Neuron (in vitro differentiated cells): ENCODE measurements around the gene BAMBI.
A peak's percentile ranks its signal among the peaks of the same experiment; 100 is the strongest.
"Not testable (repeated sequence)": the region's sequence is repeated elsewhere in the genome, so short reads cannot be mapped to it uniquely, and the experiment has no call there.

ENCODE experiments used
- H2AFZ ChIP-seq: one replicate; pipeline ENCODE4 v1.6.1; 2013; ENCODE audit warnings: low read depth, mild to moderate bottlenecking, inconsistent platforms, low read length, moderate library complexity
- H3K27me3 ChIP-seq: one replicate; pipeline ENCODE4 v1.6.1; 2013; ENCODE audit warnings: low read length; ENCODE audit not compliant: insufficient read depth
- H3K36me3 ChIP-seq: one replicate; pipeline ENCODE4 v1.6.1; 2013; ENCODE audit warnings: low read length; ENCODE audit not compliant: insufficient read depth
- H3K4me1 ChIP-seq: one replicate; pipeline ENCODE4 v1.6.1; 2013; ENCODE audit warnings: low read length; ENCODE audit not compliant: insufficient read depth
- H3K4me3 ChIP-seq: 2 replicates; pipeline ENCODE4 v1.5.1; 2013; ENCODE audit warnings: mild to moderate bottlenecking, low read length, moderate library complexity
- H3K9me3 ChIP-seq: one replicate; pipeline ENCODE4 v1.6.1; 2013; ENCODE audit warnings: low read length

Gene BAMBI

GRCh38 chr10:28676968-28677887, at the start of gene BAMBI:
Gene BAMBI, plus strand, starts transcription at chr10:28677521. Its CDS starts 377 bp downstream, at chr10:28677898.
- Histone ChIP-seq H3K27me3 (peaks cover 37% of the 10 kb centered on the region), H3K36me3 (no peaks in the 10 kb centered on the region), H3K9me3 (no peaks in the 10 kb centered on the region), H3K4me3 (peak within 1 kb of the TSS; percentile 58), H3K4me1 (peaks cover 28% of the 10 kb centered on the region), H2AFZ (peak within 1 kb of the TSS; percentile 88)

- H3K4me3 ChIP-seq = no peak overlapping the region
- H2AFZ ChIP-seq = no peak overlapping the region
- no peaks in the 10 kb centered on the region for H3K27me3 ChIP-seq
- H3K36me3 ChIP-seq = no peaks in the 10 kb centered on the region
- H3K4me1 ChIP-seq = no peaks in the 10 kb centered on the region
- no peaks in the 10 kb centered on the region for H3K9me3 ChIP-seq
Measured at GRCh38 chr10:28628184-28628893, 49.0 kb upstream of the BAMBI start.

- Histone ChIP-seq H3K4me1 (no peaks in the 10 kb centered on the region), H2AFZ (no peak overlapping the region), H3K36me3 (no peaks in the 10 kb centered on the region), H3K27me3 (no peaks in the 10 kb centered on the region), H3K4me3 (no peak overlapping the region), H3K9me3 (no peaks in the 10 kb centered on the region)
Measured at GRCh38 chr10:28631896-28632583, 45.3 kb upstream of the BAMBI start.

- H3K4me1 ChIP-seq = no peaks in the 10 kb centered on the region
- H3K27me3 ChIP-seq = no peaks in the 10 kb centered on the region
- H3K9me3 ChIP-seq = no peaks in the 10 kb centered on the region
- H2AFZ ChIP-seq = no peak overlapping the region
- H3K36me3 ChIP-seq = no peaks in the 10 kb centered on the region
- no peak overlapping the region for H3K4me3 ChIP-seq
Measured at GRCh38 chr10:28632584-28632945, 44.8 kb upstream of the BAMBI start.

- H3K36me3 ChIP-seq = no peaks in the 10 kb centered on the region
- no peak overlapping the region for H2AFZ ChIP-seq
- H3K4me1 ChIP-seq = no peaks in the 10 kb centered on the region
- H3K27me3 ChIP-seq = no peaks in the 10 kb centered on the region
- H3K4me3 ChIP-seq = no peak overlapping the region
- H3K9me3 ChIP-seq = no peaks in the 10 kb centered on the region
Measured at GRCh38 chr10:28633750-28634149, 43.6 kb upstream of the BAMBI start.

- H3K27me3 ChIP-seq = no peaks in the 10 kb centered on the region
- no peak overlapping the region for H3K4me3 ChIP-seq
- no peaks in the 10 kb centered on the region for H3K9me3 ChIP-seq
- H3K36me3 ChIP-seq = no peaks in the 10 kb centered on the region
- H2AFZ ChIP-seq = no peak overlapping the region
- no peaks in the 10 kb centered on the region for H3K4me1 ChIP-seq
Measured at GRCh38 chr10:28637346-28637745, 40.0 kb upstream of the BAMBI start.

GRCh38 chr10:28638392-28638791, 38.9 kb upstream of the BAMBI start:
- Histone ChIP-seq H2AFZ (no peak overlapping the region), H3K36me3 (no peaks in the 10 kb centered on the region), H3K4me1 (no peaks in the 10 kb centered on the region), H3K9me3 (no peaks in the 10 kb centered on the region), H3K27me3 (no peaks in the 10 kb centered on the region), H3K4me3 (no peak overlapping the region)

GRCh38 chr10:28640551-28640950, 36.8 kb upstream of the BAMBI start:
- Histone ChIP-seq H2AFZ (no peak overlapping the region), H3K36me3 (no peaks in the 10 kb centered on the region), H3K4me3 (no peak overlapping the region), H3K27me3 (no peaks in the 10 kb centered on the region), H3K4me1 (no peaks in the 10 kb centered on the region), H3K9me3 (no peaks in the 10 kb centered on the region)

- H3K27me3 ChIP-seq = no peaks in the 10 kb centered on the region
- H3K4me1 ChIP-seq = no peaks in the 10 kb centered on the region
- no peaks in the 10 kb centered on the region for H3K36me3 ChIP-seq
- no peaks in the 10 kb centered on the region for H3K9me3 ChIP-seq
- no peak overlapping the region for H2AFZ ChIP-seq
- no peak overlapping the region for H3K4me3 ChIP-seq
Measured at GRCh38 chr10:28644647-28645046, 32.7 kb upstream of the BAMBI start.

GRCh38 chr10:28652106-28652505, 25.2 kb upstream of the BAMBI start:
- Histone ChIP-seq H3K36me3 (no peaks in the 10 kb centered on the region), H3K4me1 (no peaks in the 10 kb centered on the region), H3K9me3 (no peaks in the 10 kb centered on the region), H3K27me3 (no peaks in the 10 kb centered on the region), H3K4me3 (no peak overlapping the region), H2AFZ (no peak overlapping the region)

- H2AFZ ChIP-seq = no peak overlapping the region
- H3K9me3 ChIP-seq = no peaks in the 10 kb centered on the region
- H3K4me3 ChIP-seq = no peak overlapping the region
- H3K36me3 ChIP-seq = no peaks in the 10 kb centered on the region
- H3K4me1 ChIP-seq = no peaks in the 10 kb centered on the region
- no peaks in the 10 kb centered on the region for H3K27me3 ChIP-seq
Measured at GRCh38 chr10:28652703-28653102, 24.6 kb upstream of the BAMBI start.

- H3K4me3 ChIP-seq, H3K4me1 ChIP-seq: not testable (repeated sequence)
Measured at GRCh38 chr10:28658824-28659223, 18.5 kb upstream of the BAMBI start.

GRCh38 chr10:28661035-28661434, 16.3 kb upstream of the BAMBI start:
- H3K4me3 ChIP-seq = no peak overlapping the region
- peaks cover 3% of the 10 kb centered on the region for H3K27me3 ChIP-seq
- peaks cover under 1% of the 10 kb centered on the region for H3K4me1 ChIP-seq
- H3K36me3 ChIP-seq = no peaks in the 10 kb centered on the region
- H2AFZ ChIP-seq = no peak overlapping the region
- no peaks in the 10 kb centered on the region for H3K9me3 ChIP-seq

More at GRCh38 chr10:28658824-28659223, 18.5 kb upstream of the BAMBI start:
- H3K27me3 ChIP-seq, H3K36me3 ChIP-seq, H3K9me3 ChIP-seq, H2AFZ ChIP-seq: not testable (repeated sequence)
